ENCODE measurements around the gene ARL5C.
"Not testable (repeated sequence)": the region's sequence is repeated elsewhere in the genome, so short reads cannot be mapped to it uniquely, and the experiment has no call there.

Gene ARL5C

GRCh38 chr17:39194089-39194984 is 28.4 kb upstream of the ARL5C start:
- no peak for DNase-seq

DNA sequence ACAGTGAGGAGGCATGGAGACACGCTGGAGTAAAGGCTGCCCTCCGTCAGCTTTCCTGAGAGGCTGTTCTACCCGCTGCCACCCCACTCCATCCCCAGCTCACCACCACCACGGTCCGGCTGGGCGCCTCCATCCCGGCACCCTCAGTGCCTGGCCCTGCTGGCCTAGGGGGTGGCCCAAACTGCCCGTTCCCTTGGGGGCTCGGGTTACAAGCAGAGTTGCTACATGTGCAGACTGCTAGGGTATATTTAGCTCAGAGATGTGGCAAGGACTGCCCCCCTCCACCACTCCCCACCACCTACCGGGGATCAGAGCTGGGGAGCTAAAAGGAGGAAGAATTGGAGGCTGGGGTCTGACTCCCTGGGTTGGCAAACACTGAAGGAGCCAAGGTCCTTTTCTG is 27.4 kb upstream of the ARL5C start:
- no peak for DNase-seq

DNA sequence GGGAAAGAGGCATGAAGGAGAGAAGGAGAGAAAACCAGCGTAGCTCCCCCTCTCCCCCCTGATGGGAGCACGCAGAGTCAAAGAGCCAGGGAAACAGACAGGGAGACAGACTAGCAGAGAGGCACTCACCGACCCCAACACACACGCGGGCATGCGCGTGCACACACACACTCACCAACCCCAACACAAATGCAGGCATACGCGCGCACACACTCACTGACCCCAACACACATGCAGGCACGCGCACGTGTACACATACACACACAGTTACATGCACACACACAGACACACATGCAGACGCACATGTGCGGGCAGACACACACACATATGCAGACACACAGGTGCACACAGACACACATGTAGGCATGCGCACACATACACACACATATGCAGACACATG is 26.9 kb upstream of the ARL5C start:
- no peak for DNase-seq

DNA sequence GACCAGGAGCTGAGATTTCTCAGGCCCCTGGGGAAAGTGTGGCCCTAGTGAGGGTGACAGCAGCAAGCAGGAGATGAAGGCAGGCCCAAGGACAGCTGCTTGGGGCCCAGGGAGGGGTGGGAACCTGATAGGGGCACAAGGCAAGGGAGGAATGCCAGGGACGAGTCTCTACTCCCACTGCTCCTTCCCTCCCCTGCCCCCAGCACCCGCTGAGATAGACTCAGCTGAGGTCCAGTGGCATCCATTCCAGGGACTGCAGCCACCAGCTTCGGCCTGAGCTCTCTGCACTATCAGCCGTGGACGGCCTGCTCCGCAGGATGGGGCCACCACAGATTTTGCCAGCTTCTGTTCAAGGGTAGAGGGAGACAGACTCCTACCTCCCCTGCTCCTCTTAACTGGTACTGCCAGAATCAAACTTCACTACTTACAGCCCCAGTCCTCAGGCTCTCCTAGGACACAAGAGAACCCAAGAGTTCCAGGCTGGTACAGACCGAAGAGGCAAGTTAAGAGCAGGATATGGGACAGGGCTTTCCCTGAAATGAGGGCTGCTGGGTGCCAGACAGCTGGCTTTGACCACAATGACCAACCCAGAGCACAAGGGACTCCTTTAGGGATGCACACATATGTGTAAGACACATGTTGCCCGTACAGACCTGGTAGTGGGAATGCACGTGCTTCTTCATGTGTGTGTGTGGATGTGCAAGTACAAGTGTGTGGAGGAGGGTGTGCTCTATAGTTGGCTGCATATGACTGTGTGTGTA is 26.0 kb upstream of the ARL5C start:
- DNase-seq, result no peak

GRCh38 chr17:39187152-39187830 is 21.3 kb upstream of the ARL5C start:
- no peak for DNase-seq

- DNase-seq, result no peak
Observed at GRCh38 chr17:39186481-39187002, 20.6 kb upstream of the ARL5C start.

DNA sequence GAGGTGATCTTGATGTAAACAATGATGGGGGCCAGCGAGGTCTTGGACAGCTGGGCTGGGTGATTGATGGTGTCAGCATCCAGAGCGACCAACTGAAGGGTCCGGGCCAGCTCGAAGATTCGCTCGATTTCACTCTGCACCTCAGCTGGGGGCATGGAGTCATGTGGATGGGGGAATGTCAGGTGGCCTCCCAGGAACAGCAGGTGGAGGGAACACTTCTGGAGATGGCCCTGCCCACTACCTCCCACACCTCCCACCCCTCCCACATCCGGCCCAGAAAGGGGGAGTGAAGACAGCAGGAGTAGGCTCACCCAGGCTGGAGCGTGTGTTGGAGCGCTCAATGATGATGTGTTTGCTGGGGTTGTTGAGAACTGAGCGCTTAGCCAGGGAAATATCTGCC is 17.8 kb upstream of the ARL5C start:
- no peak for DNase-seq

DNA sequence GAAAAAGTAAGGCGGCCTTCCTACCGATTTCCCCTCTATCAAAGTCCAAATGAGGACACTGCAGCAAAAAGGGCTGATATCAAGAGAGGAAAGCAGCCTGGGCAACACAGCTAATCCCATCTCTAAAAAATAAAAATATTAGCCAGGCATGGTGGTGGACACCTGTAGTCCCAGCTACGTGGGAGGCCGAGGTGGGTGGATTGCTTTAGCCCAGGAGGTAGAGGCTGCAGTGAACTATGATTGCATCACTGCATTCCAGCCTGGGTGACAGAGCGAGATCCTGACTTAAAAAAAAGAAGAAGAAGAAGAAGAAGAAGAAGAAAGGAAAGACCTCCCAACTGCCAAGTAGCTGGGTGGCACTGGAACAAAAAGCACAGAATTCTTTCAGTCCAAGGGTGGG is 17.1 kb upstream of the ARL5C start:
- no peak for DNase-seq

DNA sequence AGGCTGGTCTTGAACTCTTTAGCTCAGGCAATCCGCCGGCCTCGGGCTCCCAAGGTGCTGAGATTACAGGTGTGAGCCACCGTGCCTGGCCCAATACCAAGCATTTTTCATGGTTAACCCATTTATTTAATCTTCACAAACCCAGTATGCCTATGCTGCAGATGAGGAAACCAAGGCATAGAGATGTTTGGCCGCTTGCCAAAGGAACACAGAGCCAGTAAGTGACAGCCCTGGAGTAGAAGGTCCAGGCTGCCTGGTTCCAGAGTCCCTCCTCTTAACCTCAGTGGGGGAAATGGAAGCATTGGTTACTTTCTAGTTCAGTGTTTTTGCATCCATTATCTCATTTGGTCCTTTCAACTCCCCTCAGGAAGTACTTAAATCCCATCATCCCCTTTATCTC is 15.3 kb upstream of the ARL5C start:
- no peak for DNase-seq

GRCh38 chr17:39178536-39178935 is 12.6 kb upstream of the ARL5C start:
- no peak for DNase-seq

- no peak for DNase-seq
Observed at GRCh38 chr17:39177256-39177655, 11.3 kb upstream of the ARL5C start.

GRCh38 chr17:39175695-39176093 is 9.7 kb upstream of the ARL5C start:
- no peak for DNase-seq

DNA sequence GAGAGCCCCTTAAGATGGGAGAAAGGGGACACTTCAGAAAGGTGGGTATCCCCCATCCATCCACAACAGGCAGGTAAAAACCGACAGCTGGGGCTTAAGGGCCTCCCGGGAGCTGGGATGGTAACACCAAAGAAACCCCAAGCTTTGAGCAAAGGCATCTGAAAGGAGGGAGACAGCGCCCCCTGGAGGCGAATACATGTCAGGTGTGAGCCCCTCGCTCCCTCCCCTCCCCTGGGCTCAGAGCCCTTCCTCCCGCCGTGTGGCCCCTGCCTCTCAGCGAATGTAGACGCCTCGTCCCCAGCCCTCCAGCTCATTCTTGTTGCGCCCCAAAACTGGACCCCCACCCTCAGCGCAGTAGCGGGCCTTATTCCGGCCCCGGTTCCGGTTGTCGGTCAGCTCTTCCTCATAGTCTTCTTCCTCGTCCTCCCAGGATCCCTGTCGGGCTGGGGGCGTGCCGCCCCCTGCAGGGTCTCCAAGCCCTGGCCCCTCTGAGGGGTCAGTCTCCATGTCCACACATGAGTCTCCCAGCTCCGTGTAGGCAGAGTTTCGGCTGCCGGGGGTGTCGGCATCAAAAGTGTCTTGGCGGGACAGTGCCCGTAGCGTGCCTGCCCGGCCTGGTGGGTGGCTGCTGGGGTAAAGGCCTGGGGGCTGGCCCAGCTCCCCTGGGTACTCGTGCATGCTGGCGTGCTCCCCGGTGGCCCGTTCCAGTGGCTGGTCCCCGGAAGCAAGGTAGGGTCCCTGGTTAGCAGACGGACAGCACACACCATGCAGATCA is 9.1 kb upstream of the ARL5C start:
- peak; percentile 30 for DNase-seq

GRCh38 chr17:39173526-39174274 is 7.7 kb upstream of the ARL5C start:
- DNase-seq, result no peak

GRCh38 chr17:39173080-39173479 is 7.1 kb upstream of the ARL5C start:
- DNase-seq, result no peak

DNA sequence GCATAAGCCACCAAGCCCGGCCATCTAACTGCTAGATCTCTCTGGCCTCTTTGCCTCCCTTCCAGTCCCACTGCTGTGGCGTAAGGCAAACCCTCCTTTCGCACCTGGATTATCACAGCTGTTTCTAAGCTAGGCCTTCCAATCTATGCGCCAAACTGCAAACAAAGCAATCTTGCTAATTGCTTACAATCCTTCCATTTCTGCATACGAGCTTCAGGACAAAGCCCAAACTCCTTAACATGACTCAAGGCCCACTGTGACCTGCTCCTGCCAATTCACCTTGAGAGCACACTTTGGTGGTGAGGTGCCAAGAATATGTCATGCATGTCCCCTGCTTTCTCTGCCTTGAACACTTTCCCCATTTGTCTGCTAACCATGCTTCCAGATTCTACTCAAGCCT is 6.0 kb upstream of the ARL5C start:
- no peak for DNase-seq

DNA sequence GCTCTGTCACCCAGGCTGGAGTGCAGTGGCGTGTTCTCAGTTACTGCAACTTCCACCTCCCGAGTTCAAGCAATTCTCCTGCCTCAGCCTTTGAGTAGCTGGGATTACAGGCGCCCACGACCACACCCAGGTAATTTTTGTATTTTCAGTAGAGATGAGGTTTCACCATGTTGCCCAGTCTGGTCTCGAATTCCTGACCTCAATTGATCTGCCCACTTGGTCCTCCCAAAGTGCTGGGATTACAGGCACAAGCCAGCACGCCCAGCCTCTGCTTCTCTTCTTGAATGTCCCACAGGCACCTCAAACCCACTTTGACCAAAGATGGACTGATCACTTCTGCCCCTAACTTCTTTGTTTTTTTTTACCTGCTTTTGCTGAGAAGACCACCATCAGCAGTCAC is 4.6 kb upstream of the ARL5C start:
- no peak for DNase-seq

DNA sequence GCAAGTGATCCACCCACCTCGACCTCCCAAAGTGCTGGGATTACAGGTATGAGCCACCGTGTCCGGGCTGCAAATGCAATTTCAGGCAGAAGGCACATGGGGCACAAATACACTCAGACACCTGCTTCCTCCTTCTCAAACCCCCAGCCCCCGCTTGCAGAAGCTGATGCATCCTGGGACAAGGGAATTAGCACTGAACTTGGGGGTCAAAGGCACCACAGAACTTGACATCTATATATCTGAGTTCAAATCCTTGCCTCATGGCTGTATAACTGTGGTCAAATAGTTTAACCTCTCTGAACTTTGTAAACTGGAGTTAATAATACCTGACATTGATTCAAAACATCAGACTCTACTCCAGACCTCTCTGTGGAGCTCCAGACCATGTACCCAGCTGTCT is 4.1 kb upstream of the ARL5C start:
- DNase-seq, result no peak

DNA sequence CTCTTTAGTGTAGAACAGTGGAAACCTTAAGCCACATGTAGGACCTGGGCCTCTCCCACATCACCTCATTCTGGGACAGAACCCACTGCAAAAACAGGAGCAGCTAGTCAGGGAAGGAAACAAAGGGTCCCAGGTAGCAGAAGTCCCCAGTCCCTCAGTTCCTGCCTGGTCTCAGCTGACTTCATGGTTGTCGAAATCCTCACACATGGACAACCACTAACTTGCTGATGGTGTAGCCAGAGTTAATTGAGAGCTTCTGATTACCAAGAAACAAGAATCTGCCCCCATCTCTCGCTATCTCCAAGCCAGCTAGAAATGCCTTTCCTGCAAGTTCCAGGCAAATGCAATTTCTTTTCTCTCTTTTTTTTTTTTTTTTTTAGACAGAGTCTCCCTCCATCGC is 3.6 kb upstream of the ARL5C start:
- DNase-seq, result no peak

DNA sequence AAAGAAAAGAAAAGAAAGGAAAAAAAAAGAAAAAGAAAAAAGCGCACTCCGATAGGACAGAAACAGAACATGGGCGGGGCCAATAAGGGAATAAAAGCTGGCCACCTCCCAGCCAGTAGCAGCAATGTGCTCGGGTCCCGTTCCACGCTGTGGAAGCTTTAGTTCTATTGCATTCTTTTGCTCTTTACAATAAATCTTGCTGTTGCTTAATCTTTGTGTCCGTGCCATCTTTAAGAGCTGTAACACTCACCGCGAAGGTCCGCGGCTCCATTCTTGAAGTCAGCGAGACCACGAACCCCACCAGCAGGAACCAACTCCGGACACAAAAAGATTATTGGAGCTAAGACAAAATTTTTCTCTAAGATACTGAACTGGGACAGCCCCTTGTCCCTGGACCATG is 3.1 kb upstream of the ARL5C start:
- no peak for DNase-seq

DNA sequence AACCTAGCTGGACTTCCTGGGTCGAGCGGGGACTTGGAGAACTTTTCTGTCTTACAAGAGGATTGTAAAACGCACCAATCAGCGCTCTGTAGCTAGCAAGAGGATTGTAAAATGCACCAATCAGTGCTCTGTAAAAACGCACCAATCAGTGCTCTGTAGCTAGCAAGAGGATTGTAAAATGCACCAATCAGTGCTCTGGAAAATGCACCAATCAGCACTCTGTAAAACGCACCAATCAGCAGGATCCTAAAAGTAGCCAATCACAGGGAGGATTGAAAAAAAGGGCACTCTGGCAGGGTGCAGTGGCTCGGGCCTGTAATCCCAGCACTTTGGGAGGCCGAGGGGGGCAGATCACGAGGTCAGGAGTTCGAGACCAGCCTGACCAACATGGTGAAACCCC is 2.5 kb upstream of the ARL5C start:
- DNase-seq, result not testable (repeated sequence)

- DNase-seq, result no peak
Observed at GRCh38 chr17:39167476-39167875, 1.5 kb upstream of the ARL5C start.

Data from NCI-H1092 (cell line).